GM03348 (cell line): Measurements from ENCODE around the gene ELFN2.
A peak's percentile ranks its signal among the peaks of the same experiment; 100 is the strongest.

Experiments used
- DNase-seq: peaks from one replicate; pipeline ENCODE4 v3.0.0; 2012; ENCODE audit warnings: low spot score

Gene ELFN2

DNA sequence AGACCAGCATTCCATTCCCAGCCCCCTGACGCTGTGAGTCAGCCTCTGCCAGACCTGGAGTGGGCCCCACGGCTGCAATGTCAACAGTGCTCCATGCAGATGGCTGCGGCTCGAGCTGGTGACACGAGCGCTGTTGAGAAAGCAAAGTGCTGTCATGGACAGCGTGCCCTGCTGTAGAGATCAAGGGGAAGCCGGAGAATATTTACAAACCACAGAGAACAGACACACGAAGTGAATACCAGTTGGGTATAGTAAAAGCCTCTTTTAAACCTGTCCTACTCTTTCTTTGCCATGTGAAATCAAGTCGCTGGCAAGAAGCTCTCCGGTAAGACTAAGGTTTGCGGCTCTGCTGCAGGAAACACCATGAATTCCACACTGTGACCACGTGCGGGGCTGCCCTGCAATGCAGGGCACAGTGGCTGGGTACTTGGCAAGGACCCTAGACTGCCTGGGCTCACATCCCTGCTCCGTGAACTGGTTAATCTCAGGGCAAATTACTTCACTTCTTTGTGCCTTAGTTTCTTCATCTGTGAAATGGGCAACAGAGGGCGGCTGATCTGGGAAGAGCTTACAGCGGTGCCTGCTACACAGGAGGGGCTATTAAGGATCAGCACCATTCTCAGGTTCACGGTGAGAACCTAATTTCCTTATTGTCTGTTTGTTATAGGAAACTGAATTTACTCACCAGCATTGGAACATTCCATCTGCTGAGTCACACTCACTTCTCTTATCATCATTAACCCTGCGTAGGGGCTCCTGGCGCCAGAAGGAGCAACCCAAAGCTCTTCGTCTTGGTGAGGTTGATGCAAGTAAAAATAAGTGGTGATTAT lies 27.8 kb upstream of the ELFN2 start:
- DNase-seq: peak; percentile 76

DNA sequence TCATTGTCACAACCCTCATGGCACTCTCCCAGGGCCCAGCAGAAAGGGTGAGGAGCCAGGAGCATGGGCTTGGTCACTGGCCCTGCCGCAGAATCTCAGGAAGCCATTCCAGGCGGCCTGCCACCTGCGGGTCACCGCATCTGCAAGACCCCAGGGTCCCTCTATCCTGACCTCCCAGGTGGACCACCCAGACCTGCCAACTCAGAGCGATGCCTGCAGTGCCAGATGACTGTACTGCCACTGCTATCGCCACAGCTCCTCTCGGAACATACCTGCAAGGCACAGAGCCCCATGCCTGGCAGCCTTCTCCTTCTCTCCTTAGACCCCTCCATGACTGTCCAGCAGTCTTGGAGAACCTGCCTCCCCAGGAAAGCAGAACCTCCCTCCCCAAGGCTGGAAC lies 26.4 kb upstream of the ELFN2 start:
- no peak for DNase-seq

DNA sequence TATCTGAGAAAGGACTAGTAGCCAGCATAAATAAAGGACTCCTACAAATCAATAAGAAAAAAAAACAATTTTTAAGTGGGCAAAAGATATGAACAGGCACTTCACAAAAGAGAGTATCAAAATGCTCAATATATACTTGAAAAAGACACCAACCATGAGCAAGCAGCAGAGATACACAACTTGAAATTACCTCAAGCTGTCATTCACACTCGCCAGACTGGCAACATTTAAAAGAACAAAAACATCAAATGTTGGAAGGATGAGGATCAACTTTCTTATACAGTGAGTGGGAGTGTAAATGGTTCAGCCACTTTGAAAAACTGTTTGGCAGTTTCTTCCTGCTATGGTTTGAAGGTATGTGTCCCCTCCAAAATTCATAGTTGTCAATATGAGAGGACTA lies 23.9 kb upstream of the ELFN2 start:
- DNase-seq: no peak

DNA sequence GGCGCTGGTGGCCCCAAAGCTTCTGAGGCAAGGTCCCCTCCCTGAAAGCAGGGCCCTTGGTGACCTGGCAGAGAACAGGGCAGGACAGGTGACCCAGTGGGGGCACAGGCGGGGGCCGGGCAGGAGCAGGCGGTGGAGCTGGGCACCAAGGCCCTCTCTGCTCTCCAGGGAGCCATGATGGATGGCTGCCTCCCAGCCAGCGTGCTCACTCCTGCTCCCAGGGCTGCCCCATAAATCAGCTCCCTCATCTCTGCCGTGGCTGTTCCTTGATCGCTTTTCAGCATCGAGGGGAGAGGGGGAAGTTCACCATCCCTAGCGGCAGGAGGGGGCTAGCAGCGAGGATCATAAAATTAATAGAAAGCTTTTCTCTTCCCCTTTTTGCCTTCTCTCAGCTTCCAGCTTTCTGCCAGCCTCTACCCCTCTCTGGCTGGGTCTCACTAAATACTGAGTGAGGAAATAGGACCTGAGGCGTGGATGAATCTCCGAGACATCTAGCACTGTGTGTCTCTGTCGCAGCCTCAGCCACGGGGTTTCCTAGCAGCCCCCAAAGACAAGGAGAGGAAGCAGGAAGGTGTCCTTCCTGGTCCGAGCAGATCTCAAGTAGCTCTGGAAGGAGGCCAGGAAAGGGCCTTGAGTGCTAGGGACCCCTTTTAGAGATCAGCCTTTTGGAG lies 22.2 kb upstream of the ELFN2 start:
- DNase-seq: no peak

DNA sequence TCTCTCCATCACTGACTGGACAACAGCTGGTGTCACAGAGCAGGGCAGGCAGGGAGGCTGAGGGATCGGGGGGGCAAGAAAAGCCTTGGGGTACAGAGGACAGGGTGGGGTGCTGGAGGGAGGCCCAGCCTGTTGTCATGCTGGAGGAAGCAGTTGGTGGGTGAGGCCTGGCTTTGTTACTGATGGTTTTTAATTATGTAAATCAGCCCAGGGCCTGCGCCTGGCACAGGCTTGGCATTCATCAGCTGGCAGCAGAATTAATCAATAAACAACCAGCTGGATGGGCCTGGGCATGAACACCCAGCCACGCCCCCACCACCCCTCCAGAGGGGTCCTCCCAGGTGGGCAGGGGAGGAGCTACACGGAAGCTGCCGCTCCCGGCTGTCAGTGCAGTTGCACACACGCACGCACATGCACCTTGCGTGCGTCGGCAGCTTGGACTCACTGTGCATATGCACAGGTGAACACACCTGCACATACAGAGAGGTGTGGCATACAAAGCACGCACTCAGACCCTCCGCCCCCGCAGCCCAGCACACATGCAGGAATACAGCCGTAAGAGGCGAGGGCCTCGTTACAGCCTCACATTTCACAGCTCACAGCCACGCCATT lies 21.3 kb upstream of the ELFN2 start:
- no peak for DNase-seq

DNA sequence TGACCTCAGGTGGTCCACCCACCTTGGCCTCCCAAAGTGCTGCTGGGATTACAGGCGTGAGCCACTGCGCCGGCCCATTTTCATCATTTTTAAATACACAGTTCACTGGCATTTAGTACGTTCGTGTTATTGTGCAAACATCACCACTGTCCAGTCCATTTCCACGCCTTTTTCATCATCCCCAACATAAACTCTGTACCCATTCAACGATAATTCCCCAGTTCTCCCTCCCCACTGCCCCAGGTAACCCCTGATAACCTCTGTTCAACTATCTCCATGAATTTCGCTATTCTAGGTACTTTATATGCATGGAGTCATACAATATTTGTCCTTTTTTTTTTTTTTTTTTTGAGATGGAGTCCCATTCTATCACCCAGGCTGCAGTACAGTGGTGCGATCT lies 18.2 kb upstream of the ELFN2 start:
- DNase-seq: no peak

DNA sequence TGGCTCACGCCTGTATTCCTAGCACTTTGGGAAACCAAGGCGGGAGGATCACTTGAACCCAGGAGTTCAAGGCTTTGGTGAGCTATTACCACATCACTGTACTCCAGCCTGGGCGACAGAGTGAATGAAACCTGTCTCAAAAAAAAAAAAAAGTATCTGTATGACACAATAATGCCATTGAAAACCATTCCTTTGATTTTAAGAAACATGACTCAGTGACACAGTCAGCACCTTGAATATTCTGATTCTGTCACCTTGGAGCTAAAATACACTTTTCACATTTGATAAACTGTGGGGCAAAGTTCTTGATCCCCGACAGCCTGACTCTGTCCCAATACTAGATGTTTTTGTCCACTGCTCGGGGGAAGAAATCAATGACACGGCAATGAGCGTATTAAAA lies 16.7 kb upstream of the ELFN2 start:
- no peak for DNase-seq

DNA sequence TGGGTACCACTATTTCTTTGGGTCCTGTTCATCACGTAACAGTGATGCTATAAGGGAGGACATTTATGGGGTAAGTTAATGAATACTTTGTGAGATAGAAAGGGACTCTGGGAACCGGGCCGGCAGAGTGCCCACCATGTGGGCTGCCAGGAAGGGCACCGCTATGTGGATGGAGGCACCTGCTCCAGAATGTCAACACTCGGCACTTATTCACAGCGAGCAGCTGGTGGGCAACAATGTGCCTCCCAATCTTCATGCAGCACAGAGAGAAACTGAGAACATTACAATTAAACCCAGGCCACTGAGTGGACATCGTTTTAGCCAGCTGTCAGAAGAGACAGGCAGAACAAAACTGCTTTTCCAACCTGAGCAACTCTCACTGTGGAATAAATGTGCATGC lies 15.8 kb upstream of the ELFN2 start:
- DNase-seq: no peak

DNA sequence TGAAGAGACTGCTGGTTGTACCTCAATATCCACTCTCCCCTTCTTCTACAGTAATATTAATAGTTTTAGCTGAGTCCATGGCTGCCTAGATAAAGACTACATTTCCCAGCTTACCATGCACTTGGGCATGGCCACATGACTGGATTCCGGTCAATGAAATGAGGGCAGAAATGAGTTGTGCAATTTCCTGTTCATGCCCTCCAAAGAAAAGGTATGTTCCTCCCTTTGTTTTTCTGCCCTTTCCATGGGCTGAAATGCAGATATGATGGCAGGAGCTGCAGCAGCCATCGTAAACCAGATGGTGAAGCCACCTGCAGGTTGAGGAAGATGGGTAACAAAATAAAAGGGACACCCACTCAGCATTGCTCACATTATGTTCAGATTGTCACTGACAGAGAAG lies 15.3 kb upstream of the ELFN2 start:
- no peak for DNase-seq

DNA sequence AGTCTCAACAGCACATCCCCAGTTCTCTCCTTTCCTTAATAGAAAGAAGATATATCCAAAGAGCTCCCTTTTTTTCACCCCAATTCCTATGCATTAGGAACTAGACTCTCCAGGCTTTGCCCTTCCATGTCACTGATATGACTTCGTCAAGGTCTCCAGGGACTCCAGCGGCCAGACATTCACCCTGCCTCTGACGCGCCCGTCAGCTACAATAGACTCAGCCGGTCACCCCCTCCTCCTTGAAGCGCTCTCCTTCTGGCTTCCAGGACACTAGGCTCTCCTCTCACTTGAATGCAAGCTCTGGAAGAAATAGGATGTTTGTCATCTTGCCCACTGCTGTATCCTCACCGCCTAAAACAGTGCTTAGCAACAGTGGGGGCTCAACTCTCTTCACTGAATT lies 14.9 kb upstream of the ELFN2 start:
- DNase-seq: no peak

DNA sequence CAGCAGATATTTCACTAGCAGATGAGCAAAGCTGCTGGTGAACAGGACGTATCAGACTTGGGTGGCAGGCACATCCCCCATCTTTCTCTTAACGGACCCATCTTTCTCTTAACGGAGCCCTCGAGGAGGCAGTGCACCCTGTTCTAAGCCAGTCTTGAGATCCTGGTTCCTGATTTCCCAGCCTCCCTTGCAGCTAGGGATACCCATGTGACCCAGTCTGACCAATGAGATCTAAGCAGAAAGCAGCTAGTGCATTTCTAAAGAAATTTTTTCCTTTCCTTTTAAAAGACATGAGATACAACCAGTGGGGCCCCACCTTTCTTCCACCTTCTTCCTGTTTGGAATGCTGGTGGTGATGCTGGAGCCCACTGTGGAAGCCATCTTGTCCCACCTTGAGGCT lies 13.6 kb upstream of the ELFN2 start:
- DNase-seq: no peak

DNA sequence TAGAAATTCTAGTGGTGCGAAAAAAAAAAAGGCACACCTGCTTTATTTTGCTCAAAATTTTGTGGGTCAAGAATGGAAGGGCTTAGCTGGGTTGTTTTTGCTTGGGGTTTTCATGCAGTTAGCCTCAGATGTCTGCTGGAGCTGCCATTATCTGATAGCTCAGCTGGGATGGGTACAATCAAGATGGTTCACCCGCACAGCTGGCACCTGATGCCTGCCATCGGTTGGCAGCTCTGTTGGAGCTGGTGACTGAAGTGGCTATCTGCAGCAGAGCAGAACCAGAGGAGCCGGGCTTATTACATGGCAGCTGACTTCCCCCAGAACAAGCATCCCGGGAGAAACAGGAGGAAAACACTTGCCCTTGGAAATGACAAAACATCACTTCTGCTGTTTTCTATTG lies 12.1 kb upstream of the ELFN2 start:
- DNase-seq: no peak

DNA sequence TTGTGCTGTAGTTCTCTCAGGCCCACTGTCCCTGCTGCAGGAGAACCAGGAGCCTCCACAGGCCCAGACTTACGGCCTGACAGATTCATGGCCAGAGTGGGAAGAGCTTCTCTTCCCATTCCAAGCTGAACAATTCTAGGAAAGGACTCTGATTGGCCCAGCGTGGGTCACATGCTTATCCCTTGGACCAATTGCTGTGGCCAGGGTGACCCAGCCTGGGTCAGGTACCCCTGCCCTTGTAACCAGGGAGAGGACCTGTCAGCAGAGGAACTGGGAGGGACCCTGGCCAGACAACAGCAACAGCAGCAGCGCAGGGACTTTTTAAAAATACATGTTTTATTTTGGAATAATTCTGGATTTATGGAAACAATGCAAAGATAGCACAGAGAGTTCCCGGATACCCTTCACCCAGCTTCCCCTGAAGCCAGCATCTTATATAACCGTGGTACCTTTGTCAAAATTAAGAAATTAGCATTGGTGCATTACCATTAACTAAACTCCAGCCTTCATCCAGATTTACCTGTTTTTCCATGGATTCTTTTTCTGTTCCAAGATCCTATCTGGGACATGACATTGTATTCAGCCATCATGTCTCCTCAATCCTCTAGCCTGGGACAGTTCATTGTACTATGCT lies 8.8 kb upstream of the ELFN2 start:
- no peak for DNase-seq

DNA sequence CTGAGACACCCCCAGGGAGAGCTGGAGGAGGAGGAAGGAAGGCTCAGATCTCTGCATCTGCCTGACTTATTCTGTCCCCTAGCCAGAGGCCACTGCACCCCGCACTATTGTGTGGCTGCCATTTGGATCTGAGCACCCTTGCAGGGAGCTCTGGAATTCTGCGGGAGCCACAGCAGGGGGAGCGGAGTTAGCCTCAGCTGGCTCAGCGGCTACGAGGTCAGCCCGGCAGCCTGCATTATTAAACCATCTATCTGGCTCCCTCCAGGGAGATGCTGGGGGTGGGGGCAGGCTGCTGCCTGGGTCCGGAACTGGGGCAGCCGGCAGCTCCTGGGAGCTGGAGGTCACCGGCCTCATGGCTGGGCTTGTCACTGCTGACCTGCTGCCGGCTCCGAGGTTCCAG lies 6.5 kb upstream of the ELFN2 start:
- DNase-seq: no peak

DNA sequence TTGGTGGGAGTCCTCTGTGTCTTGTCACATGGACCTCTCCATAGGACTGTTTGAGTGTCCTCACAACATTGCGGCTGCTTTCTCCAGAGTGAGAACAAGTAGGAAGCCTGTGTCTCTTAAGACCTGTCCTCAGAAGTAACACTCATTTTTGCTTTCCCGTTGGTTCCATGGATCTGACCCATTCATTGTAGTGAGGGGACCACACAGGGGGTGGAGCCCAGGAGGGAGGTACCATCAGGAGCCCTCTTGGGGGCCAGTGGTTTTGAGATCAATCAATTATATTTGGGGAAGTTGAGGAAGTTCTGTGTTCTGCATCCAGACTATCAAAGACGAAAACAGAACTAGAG lies 5.4 kb upstream of the ELFN2 start:
- no peak for DNase-seq

DNA sequence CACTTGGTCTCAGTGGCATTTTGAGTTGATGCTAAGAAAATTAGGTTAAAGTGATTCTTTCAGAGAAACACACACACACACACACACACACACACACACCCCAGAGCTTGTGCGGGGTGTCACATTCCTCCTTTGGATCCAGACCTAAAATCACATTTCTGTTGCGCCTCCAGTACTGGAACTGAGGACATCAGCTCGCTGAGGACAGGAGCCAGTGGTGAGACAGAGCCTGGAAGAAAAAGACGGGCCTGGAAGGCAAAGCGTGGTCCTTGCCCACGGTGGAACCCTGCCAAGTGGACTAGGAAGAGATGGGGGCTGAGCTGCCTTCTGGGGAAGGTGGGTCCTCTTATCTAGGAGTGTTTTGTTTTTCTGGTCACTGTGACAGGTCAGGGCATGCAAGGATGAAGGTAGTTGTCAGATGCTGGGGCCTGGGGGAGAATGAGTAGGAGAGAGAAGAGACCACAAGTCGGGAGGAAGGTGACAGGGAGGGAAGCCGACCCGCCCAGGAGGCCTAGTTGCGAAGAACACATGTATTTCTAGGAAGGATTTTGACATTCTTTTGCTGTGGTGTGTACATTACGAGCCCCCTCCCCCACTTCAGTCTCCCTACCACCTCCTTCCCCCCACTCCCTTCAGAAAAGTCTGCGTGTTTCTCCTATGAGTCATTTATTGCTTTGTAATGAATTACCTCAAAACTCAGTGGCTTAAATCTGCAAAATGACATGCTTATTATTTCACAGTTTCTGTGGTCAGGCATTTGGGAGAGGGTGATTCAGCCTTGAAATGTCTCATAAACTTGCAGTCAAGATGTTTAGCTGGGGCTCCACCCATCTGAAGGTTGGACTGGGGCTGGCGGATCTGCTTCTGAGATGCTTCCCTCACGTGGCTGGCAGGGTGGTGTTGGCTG lies 4.8 kb upstream of the ELFN2 start:
- peak; percentile 93 for DNase-seq

DNA sequence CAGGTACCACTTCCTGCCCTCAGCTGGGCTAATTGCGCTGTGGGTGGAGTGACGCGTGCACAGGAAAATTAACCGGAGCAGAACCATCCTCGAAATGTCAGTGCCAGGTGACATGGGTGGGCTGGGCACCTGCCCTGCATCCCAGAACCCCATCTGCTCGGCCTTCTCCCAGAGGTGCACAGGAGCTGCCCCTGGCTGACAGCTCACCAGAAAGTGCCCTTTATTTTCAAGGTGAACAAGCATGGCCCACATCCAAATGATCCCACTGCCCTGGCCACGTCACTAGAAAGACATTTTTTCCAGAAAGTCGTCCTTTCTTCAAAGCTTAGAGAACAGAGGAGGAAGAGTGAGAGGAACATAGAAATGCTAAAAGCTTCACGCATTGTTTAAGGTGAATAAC lies 4.1 kb upstream of the ELFN2 start:
- DNase-seq: no peak

DNA sequence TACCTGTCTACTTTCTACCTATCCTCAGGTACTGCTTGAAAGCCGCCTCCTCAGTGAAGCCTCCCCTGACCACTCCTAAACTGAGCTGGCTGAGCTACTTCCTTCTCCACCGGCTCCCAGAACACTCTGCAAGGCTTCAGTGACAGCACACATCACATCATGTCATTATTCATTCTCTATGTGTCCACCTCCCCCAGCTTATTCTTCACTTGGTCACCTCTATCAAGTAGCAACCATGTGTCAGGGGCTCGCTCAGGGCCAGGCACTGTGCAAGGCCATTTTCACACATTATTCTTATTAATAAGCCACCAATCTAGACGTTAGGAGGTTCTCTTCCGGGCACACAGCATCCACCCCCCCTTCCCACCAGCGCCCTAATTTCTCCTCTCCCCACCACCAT lies 3.7 kb upstream of the ELFN2 start:
- DNase-seq: no peak

DNA sequence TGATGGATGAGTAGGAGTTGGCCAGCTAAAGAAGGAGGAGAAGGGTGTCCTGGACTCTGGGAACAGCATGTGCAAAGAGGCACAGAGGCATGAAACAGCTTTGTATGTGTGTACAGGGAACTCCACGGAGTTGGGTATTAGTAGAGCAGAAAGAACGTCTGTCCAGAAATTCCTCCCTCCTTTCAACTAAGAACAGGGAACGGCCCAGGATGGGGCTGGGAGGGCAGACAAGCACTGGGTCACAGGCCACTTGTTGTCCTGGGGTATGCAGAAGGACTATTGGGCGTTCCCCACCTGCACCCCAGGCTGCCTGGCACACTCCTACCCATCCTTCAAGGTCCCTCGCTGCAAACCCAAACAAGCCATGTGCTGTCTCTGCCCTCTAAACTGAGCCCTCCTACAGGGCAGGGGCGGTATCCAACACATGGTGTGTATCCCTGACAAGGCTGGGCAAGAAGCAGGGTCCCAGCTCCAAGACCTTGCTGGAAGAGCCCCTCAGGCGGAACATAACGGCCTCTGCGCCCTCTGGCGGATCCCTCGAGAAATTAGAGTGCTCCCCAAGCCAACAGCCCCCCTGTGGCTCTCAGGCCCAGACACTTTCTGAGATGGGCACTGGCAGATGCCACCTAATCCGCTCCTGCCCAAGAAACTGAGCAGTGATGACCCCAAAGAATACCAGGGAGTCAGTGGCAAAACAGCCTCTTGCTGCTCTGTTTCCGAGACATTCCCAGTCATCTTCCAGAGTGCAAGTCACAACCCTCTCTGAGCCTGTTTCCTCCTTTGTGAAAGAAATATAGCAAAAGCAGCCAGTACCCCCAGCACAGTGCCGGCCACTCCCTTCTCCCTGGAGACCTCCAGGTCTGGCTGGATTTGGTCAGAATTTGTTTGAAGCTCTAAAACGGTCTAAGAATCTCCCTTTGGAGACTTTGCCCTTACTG lies 1.6 kb upstream of the ELFN2 start:
- peak; percentile 78 for DNase-seq

DNA sequence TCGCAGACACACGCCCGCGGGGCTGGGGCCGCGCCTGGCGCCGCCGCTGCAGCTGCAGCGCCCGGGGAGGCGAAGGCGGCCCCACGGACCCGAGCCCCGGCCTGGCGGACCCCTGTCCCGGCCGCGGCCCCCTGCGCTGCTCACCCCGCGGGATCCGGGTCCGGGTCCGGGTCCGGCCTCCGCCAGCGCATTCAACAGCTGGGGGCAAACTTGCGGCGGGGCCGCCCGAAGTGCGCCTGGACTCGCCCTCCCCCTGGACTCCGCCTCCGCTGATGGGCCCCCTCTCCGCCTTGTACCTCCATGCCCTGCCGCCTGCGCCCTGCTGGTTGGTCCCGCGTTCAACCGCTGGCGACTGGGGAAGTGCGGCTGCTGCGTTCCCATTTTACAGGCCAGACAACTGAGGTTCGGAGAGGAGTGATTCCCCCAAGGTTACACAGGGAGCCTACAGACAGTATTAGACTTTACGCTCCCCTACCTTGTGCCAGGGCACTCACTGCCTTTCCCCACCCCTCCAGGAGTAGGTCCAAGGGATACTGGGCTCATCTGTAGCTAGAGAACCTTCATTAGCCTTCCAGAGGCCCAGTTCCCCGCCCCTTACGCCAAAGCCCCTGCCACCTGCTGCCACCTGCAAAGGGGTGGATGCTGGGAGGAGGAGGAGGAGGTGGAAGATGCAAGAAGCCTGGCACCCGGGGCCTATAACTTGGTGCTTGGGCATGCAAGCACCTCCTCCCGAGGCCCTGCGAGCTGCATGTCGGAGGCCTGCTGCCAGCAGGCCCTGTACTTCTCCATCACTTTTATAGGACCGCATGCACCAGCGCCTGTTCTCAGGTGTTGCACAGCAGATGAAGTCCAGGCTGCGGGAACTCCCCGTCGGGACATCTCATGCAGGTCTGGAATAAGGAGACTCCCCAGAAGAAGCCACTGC lies 694 bp upstream of the ELFN2 start:
- no peak for DNase-seq
